IPS DF 4.7 (cell line): ENCODE data around the gene PID1.

Experiments
- DNase-seq: peaks from one replicate; pipeline ENCODE4 v3.0.0-alpha.2; 2013; ENCODE audit warnings: low spot score; ENCODE audit errors: extremely low read depth

The PID1 gene

DNA sequence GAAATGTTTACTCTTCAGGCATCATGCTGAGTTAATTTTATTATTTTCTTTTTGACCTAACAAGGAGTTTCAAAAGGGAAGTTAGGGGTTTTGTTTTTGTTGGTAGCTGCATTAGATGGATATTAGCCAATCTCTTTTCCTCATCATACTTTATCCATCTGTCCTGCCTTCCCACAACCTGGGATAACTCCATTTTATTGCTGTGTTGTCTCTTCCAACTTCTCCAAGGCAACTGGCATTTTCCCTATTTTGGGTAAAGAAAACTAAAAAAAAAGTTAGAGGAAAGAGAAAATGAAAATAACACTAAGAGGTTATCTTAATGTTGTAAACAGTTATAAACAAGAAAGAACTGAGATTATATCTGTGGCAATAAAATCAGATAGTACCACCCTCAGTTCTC lies 147.0 kb downstream of the PID1 start:
- DNase-seq: no peak

DNA sequence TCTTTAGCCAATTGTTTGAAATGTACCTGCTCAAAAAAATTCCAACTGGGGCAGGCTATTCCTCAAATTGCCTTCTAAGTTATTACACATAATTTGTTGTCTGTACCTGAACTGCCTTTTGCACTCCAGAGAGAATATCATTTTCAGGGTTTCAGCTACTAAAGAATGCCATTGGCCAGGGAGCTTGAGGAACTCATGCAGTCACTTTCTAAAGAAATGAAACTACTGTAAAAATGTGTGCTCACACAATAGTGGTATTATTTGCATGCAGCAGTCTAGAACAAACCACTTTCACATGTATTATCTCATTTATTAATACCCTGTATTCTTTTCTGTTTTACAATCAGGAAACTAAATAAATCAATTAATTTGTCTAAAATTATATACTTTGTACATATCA lies 152.2 kb downstream of the PID1 start:
- no peak for DNase-seq

DNA sequence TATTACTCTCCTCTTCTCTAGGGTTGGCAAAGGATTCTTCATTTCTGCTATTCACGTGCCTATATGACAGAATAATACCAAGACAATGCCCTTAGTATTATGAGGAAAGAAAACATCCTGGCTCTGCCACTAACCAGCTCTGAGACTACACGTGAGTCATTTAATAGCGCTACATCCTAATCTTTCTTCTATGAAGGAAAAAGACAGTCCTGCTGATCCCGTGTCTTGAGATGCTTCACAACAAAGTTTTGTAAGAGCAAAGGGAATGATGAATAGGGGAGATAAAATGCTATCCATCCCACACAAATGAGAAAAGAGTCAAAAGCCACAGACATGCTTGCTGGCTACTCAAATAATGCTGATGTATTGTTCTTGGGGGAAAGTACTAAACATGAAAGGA lies 152.8 kb downstream of the PID1 start:
- DNase-seq: no peak

DNA sequence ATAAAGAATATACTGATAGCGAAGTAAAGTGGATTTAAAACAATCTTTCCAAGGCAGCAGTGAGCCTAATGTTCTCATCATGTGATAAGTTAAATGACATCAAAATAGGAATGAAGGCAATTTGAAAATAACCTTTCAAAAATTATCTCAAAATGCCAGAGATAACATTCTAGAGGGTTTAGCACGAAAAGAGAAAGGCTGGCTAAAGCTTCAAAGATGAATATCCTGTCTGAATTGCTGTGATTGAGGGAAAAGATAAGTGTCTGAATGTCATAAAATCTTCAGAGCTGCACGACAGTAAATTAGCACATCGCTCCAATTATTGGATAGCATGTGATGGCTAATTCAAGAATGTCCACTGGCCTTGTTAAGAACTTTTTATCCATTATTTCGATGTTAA lies 159.3 kb downstream of the PID1 start:
- DNase-seq: no peak

DNA sequence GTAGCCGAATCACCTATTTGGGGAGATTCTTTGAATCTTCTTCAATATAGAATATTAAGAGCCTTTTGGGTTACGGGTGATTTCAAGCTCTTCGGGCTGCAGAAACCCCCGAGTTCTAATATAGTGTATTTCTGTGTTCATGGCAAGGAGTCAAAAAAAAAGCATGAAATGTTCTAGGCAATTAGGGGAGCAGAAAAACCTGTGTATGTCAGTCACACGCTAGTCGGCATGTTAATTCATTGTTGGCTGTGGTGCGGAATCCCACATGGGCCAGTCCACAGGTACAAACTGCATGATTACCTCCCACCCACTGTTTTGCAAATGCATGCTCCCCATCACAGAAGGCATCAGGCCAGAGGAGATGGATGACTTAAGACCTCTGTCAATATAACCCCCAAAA lies 161.9 kb downstream of the PID1 start:
- no peak for DNase-seq

DNA sequence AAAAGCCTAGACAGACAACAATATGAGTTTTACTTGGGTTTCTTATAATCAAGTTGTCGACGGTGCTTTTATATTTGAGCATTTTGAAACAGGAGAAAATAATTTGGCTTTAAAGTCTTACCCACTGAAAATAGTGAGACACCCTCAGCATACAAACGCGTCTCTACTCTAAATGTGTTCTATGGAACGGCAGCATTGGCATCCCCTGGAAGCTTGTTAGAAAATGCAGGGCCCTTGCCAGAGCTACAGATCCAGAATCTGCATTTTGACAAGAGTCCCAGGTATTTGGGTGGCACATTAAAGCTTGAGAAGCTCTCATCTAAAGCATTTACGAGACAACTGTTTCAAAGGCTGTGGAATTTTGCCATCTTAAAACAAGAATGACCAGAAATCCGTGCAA lies 163.5 kb downstream of the PID1 start:
- DNase-seq: no peak

DNA sequence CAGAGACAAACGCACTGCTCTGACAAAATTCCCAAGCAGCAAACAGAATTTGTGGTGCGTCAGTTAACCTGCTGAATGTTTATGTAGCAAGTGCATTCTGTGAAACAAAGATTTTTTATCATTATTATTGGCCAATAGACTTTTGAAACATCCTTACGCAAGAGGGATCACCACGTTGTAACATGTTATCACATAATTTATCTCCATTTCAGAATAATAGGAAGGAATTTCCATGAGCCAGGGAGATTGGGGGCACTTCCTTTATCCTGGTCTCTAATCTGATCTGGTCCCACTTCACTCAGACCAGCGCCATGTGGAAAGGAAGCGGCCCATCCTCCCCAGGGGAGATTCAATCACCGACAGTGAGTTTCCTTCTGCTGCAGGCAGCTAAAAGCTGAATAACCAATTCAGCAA lies 166.1 kb downstream of the PID1 start:
- DNase-seq: no peak

DNA sequence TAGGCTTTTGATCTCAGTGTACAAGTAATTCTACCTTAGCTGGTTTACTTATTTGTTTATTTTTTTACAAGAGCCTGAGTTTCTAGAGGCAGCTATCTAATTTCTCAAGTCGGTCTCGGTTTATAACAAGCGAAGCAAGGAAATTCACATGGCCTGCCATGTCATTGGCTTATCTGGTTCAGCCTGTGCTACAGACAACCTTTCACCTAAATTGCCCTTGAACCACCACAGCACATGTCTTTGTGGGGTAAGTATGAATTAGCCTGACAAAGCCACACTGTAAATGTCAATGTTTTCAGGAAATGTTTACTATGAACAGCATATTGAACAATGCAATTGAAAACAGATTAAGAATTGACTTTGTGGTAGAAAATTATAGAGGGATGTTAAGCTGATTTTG lies 167.1 kb downstream of the PID1 start:
- no peak for DNase-seq

DNA sequence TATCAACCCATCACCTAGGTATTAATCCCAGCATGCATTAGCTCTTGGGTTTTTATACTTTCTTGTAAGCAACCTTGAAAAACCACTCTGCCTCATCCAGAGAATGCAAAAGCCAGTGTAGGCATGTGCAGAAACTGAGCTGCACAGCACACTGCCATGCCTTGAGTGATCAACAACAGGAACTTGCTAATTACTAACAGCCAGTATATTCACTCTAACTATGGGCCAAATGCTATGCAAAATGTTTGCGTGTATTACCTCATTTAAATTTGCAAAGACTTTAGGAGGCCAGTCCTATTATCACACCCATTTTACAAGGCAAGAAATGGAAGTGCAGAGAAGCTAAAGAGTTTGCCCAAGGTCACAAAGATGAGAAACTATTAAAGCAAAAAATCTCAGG lies 169.8 kb downstream of the PID1 start:
- DNase-seq: no peak

DNA sequence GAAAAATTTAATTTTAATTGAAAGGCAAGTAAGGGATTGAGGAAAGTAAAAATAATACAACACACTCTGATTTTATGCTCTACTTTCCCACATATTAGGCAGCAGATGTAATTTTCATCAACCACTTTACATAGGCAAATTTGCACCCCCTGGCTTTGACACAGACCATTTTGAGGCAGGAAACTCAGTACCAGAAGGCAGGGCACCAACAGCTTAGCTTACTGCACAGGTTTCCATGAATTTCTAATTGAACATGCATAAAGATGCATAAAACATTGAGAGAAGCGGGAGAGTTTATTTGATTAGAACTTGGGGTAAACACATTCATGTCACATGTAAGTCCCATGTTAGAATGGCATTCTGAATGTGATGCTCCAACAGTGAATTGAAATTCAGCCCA lies 171.9 kb downstream of the PID1 start:
- DNase-seq: no peak

DNA sequence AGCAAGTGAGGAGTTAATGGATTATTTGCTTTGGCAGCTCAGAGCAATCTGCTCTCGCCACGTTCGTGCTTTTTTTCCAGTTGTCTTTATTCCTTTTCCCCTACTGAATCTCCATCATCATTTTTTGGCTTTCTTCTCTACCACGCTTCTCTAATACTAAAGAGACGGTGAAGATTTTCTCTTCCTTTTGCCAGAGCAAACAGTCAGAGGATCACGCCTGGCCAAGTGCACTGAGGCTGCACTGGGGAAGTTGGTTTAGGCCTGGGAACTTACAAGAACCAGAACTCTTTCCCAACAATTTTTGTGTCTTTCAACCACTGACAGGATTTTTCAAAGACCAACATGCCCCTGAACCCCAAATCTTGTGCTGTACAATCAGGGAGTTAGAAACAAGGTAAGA lies 172.3 kb downstream of the PID1 start:
- no peak for DNase-seq

DNA sequence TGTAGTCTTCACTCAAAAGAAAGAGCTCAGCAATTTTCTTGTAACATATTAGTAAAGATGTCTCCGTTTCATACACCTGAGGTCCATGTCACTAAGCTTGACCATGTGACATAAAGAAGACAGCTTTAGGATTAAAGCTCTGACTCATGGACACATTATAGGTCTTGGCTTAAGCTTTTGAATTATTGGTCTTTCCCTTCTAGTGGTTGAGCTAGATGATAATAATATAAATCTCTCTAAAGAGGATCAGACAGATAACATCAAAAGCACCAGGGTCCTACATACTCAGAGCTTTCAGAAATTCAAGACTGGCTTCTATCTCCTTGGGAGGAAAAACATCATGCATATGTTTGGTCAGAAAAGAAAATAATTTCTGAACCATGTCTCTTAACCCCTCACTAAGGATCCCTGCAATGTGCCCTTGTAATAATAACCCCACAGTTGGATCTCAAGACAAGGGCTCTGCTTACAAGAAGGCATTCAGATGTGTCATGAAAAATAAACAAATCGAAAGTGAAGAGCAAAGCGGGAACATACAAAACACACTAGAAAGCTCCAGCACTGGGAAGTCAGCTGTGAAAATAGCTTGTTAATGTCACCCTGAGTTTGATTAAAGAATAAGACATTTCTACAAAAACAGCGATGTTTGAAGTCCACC lies 174.5 kb downstream of the PID1 start:
- no peak for DNase-seq

DNA sequence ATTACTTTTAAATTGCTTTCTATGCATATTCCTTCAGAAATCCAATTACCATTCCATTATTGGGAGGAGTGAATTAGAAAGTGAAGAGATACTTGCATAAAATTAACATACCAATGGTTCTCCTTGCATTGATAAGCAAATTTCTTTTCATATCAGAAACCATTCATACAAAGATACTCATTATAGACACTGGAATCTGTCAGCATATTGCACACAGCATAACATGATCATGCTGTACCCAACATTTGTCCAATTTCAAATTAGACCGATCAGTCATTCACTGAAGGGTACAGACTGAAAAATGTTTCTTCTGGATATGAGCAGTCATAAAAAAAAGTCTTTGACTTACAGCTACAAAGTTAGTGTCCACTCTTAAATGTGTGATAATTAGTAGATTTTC lies 175.6 kb downstream of the PID1 start:
- no peak for DNase-seq

DNA sequence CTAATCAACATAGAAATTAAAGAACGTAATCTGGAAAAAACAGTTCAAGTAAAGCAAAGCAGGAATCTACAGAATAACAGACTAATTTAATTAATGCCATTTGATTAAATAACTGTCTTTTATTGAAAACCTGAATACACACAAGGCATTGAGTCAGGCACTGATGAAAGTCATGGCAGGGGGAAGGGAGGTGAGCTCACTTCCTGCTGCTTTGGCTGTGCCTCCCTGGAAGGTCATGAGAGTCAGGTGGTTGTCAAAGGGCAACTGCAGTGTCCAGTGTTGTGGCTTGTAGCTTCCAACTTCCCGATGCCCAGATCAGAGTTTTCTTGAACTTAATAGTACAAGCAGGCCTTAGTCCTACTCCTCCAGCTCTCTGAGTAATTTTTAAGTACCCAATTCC lies 180.9 kb downstream of the PID1 start:
- DNase-seq: no peak

DNA sequence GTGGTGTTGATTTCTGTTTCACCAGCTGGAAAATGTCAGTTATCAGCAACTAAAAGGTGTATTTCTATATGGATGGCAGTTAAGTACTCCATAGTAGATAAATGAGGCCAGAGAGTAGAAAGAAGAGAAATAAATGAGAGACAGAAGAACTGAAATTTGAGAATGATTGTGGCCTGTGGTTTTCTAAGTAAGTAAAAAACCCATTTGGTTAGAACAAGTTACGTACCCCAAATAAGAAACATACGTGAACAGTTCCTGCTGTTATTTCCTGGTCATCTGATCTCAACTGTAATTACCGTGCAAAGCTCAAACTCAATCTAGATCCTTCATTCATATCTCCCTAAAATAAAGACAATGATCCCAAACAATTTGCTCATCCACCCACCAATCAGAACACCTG lies 181.3 kb downstream of the PID1 start:
- DNase-seq: no peak

DNA sequence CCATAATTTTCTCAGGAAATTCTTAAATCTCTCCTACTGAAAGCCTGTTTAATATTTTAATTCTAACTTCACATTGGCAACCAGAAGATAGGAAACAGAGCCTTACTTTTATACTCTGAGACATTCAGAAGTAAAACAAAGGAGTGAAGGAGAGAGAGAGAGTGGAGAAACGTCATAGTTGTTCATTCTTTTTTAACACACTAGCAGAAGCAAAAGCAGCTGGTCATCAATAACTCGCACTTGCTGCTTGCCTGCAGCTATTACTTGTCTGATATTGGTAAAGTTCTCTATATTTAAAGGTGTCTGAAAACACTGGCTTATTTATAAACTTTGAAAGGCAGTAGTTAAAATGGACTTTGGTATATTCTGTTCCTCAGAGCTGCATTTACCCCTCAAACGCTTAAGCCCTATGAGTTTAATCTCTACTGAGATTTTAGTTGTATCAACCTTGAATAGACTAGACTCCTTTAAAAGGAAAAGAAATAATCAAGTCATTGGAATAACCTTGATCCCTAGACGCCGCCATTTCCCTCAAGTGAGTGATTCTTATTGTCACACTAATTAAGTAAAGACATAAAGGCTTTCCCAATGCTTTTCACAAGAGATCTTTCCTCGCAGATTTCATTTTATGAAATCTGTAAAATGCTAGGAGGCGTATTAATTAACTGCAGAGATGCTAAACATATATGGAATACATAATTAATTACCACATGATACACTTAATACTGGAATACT lies 182.0 kb downstream of the PID1 start:
- DNase-seq: no peak

DNA sequence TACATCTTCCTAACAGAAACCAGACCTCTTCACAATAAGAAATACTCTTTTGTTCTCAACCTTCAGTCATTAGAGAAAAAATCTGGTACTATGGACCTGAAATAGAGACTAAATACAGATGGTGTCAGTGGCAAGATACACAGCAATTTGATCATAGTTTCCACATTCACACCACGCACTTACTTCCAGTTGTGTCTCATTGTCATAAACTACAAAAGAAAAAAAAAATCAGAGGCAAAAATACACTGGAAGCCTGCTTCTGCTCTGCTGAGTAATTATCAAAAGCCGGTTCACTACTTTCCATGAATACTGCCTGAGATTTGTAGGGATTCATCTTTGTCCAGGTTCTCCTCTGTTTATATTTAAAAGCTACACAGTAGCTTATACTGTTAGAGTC lies 182.6 kb downstream of the PID1 start:
- no peak for DNase-seq

DNA sequence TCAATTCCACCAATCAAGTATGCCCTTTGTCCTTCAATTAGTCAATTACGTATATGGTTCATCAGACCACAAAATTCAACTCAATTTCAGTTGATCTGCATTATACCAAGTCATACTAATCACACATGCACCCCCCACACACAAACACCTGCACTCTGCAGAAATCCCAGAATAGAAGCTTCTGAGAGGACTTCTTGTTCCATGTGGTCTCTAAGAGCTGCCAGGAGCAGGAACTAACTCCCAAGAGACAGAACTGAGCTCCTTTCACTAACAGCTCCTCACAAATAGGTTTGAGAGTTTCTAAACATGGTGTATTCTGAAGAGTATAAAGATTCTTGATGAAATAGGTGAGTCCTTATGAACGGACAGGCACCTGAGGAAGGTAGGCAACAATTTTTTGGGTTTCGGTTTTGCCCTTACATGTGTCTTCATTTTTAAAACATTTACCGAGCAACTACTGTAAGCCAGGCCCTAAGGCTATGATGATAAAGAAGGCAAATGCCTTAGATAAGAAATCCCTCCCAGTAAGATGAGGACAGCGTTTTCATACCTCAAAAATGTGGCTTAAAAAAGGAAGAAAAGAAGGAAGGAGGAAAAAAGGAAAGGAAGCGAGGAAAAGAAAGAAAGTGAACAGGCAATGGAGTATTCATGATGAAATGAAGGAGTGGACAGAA lies 183.1 kb downstream of the PID1 start:
- no peak for DNase-seq

DNA sequence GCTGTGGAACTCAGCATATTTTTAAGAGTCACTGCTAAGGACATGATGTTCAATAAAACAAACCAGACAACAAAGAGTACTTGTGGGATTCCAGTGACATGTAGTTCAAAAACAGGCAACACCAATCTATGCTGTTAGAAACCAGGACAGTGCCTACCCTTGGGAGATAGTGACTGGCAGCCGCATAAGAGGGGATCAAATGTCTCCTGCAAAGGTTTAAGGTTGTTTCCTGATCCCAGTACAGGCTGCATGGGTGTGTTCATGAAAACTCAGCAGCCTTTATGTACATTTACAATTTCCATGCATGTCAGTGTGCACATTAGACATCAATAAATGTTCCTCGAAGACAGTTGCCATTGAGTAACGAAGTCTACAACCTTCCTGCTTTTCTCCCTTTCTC lies 183.8 kb downstream of the PID1 start:
- no peak for DNase-seq

DNA sequence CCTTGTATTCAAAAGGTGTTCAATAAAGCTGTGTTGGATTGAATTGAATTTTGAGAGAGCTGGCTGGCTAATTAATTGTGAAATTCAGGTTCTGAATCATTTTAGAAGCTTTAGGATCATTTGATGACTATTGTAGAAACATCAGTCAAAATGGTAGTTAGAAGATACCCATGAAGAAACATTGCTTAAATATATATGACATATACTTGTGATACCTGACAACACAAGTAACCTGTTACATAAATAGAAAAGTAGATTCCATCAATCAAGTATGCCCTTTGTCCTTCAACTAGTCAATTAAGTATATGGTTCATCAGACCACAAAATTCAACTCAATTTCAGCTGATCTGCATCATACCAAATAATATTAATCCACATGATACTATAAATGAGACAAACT lies 185.6 kb downstream of the PID1 start:
- DNase-seq: no peak

DNA sequence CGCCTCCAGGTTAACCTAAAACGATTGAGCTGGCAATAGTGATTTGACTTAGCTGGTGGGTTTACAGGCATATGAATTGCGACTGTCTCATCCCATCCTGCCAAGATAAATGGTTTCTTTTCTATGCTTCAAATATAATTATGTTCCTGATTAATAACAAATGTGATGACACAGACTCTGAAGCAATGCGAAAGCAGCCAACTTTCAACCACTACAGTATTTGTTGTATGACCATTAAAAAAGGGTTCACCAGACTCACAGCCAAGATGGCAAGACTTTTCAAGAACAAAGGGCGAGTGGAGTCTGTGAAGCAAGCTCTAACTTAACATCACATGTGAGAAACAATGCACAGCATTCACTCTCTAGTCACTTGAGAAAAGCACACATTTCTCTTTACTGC lies 186.6 kb downstream of the PID1 start:
- DNase-seq: no peak

DNA sequence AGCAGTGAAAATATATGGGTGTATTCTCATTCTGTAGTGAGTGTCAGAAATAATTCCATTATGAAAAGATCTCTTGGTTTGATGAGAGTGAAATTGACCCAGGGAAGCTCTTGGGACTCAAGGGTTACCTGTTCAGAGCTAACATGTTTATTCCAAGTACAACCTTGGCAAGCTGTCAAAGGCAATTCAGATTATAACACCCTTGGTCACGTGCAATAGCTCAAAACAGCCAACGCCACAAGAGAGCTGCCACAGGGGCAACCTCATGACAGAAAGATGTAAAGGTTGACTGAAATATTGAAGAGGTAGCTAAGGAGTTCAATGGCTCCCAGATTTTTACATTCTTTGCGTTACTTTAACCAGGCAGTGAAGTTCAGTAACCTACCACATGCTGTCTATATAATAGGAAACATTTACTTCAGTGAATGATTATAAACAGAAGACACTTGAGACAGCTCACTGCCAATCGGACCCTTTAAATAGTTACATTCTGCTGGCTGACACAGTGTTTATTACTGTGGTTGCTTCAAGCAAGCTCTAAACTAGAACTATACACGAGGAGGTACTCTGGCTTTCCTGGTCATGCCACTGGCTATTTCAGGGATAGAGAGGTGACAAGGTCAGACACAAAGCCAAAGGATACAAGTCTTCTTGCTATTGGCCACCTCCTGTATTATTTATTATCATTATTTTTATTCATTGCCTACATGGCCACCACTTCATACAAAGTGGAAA lies 187.3 kb downstream of the PID1 start:
- no peak for DNase-seq
